K562 (cell line): ENCODE data around the gene LHPP.
A peak's percentile ranks its signal among the peaks of the same experiment; 100 is the strongest.

Source experiments
- CBX1 ChIP-seq: sonication (generic); IDR thresholded peaks from 2 replicates; pipeline ENCODE4 v1.6.1; 2016; ENCODE audit warnings: antibody characterized with exemption, low read depth, mild to moderate bottlenecking
- DPF2 ChIP-seq: fragments of 450-650 bp; IDR thresholded peaks from 2 replicates; pipeline ENCODE4 v1.6.1; 2016
- FOXJ3 ChIP-seq: sonication (generic); formaldehyde crosslinking; IDR thresholded peaks from 2 replicates; pipeline ENCODE4 v1.4.0; 2020; ENCODE audit warnings: mild to moderate bottlenecking, missing genetic modification reagents
- HDAC1 ChIP-seq, 2 experiments: fragments of 450-650 bp; IDR thresholded peaks; 2 replicates each; pipeline ENCODE4 v1.6.1; 2016 to 2017; ENCODE audit warnings: inconsistent platforms in 1 of 2, mild to moderate bottlenecking in 1 of 2, moderate library complexity in 1 of 2
- HMG20A ChIP-seq: fragments of 450-650 bp; formaldehyde crosslinking; conservative IDR thresholded peaks from 2 replicates; pipeline ENCODE4 v1.4.0; 2020; ENCODE audit warnings: mild to moderate bottlenecking, mixed read lengths
- NFYB ChIP-seq: IDR thresholded peaks from 2 replicates; pipeline ENCODE4 v1.6.1; 2011; ENCODE audit warnings: mild to moderate bottlenecking, moderate library complexity; ENCODE audit not compliant: insufficient read length; ENCODE audit errors: extremely low read depth
- POLR2A ChIP-seq: fragments of 450-650 bp; conservative IDR thresholded peaks from 2 replicates; pipeline ENCODE4 v1.6.1; 2016
- POLR2AphosphoS5 ChIP-seq: IDR thresholded peaks from 2 replicates; pipeline ENCODE4 v1.6.1; 2011; ENCODE audit warnings: mild to moderate bottlenecking, low read depth, low read length, moderate library complexity; ENCODE audit not compliant: control insufficient read depth, insufficient read depth
- RCOR1 ChIP-seq, 2 experiments: IDR thresholded peaks; 2 replicates each; pipeline ENCODE4 v1.6.1; 2012; ENCODE audit warnings: low read depth in 2 of 2, low read length in 2 of 2, borderline replicate concordance in 1 of 2, improper control_type of control experiment in 1 of 2
- SMC3 ChIP-seq: conservative IDR thresholded peaks from 2 replicates; pipeline ENCODE4 v1.6.1; 2011; ENCODE audit warnings: low read depth, low read length, improper control_type of control experiment; ENCODE audit not compliant: insufficient read depth
- TF ChIP-seq, protein P1 (sequence below), 3 experiments: IDR thresholded peaks in 2 of 3; conservative IDR thresholded peaks in 1 of 3; 2 replicates each; pipeline ENCODE4 v1.5.1; 2011 to 2012; ENCODE audit warnings: low read length in 3 of 3, mild to moderate bottlenecking in 3 of 3, control low read depth in 2 of 3, improper control_type of control experiment in 1 of 3, inconsistent platforms in 1 of 3, low read depth in 1 of 3, mixed read lengths in 1 of 3, moderate library complexity in 1 of 3; ENCODE audit not compliant: insufficient read depth in 2 of 3
- TF ChIP-seq, protein P2 (sequence below): fragments of 450-650 bp; IDR thresholded peaks from 2 replicates; pipeline ENCODE4 v1.6.1; 2018; ENCODE audit not compliant: partially characterized antibody
- TF ChIP-seq, protein P3 (sequence below), 2 experiments: fragments of 450-650 bp; formaldehyde crosslinking in 1 of 2; IDR thresholded peaks; 2 replicates each; pipeline versions ENCODE4 v1.4.0 to v1.6.1; 2014 to 2020; ENCODE audit warnings: mild to moderate bottlenecking in 2 of 2, borderline replicate concordance in 1 of 2, low read depth in 1 of 2

DNA sequence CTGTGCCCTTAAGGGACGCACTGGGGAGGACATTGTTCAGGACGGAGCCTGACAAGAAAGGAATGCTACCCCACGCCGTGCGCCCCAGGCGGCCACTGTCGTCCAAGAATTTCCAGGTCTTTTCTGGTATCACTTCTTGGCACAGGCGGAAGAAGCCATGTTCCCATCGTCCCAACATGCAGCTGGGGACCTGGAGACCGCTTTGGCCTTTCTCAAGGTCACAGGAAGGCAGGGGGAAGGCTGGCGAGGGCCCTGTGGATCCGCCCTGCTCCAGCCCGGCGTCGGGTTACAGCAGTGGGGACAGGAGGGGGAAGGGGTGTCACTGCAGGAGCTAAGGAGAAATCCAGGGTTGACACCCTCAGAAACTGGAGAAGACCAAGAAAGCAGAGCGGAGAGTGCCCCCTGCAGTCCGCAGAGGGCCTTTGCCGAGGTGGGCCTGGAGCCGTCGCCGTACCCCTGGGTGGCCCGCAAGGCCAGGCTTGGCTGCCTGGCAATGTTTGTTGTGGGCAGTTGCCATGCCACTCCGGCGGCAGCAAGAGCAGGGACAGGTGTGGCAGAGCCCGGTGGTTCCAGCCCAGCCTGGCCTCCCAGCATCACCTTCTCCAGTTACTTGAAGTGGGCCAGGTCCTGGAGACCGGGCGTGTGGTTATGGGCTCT is 104.1 kb downstream of the LHPP start:
- TF ChIP-seq, protein P1, sequence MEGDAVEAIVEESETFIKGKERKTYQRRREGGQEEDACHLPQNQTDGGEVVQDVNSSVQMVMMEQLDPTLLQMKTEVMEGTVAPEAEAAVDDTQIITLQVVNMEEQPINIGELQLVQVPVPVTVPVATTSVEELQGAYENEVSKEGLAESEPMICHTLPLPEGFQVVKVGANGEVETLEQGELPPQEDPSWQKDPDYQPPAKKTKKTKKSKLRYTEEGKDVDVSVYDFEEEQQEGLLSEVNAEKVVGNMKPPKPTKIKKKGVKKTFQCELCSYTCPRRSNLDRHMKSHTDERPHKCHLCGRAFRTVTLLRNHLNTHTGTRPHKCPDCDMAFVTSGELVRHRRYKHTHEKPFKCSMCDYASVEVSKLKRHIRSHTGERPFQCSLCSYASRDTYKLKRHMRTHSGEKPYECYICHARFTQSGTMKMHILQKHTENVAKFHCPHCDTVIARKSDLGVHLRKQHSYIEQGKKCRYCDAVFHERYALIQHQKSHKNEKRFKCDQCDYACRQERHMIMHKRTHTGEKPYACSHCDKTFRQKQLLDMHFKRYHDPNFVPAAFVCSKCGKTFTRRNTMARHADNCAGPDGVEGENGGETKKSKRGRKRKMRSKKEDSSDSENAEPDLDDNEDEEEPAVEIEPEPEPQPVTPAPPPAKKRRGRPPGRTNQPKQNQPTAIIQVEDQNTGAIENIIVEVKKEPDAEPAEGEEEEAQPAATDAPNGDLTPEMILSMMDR (IDR thresholded peaks at IDR 0.05 in 2 of 3, conservative IDR thresholded peaks at IDR 0.05 in 1 of 3; ENCODE audit: insufficient read depth in 2 of 3, low read depth in 1 of 3, low read length in 3 of 3): peak; percentile 66 to 71 (median 68)
- TF ChIP-seq NFYB: no peak
- no peak for TF ChIP-seq HMG20A (CRISPR knock-in tag)
- no peak for TF ChIP-seq FOXJ3 (CRISPR knock-in tag)
- TF ChIP-seq HDAC1 (IDR thresholded peaks at IDR 0.05): no peak
- peak; percentile 52; the same call in 1 of the 2 replicates for TF ChIP-seq SMC3
- no peak for TF ChIP-seq RCOR1 (IDR thresholded peaks at IDR 0.05; ENCODE audit: borderline replicate concordance in 1 of 2, low read depth in 2 of 2, low read length in 2 of 2)
- TF ChIP-seq, protein P2, sequence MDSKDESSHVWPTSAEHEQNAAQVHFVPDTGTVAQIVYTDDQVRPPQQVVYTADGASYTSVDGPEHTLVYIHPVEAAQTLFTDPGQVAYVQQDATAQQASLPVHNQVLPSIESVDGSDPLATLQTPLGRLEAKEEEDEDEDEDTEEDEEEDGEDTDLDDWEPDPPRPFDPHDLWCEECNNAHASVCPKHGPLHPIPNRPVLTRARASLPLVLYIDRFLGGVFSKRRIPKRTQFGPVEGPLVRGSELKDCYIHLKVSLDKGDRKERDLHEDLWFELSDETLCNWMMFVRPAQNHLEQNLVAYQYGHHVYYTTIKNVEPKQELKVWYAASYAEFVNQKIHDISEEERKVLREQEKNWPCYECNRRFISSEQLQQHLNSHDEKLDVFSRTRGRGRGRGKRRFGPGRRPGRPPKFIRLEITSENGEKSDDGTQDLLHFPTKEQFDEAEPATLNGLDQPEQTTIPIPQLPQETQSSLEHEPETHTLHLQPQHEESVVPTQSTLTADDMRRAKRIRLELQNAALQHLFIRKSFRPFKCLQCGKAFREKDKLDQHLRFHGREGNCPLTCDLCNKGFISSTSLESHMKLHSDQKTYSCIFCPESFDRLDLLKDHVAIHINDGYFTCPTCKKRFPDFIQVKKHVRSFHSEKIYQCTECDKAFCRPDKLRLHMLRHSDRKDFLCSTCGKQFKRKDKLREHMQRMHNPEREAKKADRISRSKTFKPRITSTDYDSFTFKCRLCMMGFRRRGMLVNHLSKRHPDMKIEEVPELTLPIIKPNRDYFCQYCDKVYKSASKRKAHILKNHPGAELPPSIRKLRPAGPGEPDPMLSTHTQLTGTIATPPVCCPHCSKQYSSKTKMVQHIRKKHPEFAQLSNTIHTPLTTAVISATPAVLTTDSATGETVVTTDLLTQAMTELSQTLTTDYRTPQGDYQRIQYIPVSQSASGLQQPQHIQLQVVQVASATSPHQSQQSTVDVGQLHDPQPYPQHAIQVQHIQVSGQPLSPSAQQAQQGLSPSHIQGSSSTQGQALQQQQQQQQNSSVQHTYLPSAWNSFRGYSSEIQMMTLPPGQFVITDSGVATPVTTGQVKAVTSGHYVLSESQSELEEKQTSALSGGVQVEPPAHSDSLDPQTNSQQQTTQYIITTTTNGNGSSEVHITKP: no peak
- TF ChIP-seq, protein P3, sequence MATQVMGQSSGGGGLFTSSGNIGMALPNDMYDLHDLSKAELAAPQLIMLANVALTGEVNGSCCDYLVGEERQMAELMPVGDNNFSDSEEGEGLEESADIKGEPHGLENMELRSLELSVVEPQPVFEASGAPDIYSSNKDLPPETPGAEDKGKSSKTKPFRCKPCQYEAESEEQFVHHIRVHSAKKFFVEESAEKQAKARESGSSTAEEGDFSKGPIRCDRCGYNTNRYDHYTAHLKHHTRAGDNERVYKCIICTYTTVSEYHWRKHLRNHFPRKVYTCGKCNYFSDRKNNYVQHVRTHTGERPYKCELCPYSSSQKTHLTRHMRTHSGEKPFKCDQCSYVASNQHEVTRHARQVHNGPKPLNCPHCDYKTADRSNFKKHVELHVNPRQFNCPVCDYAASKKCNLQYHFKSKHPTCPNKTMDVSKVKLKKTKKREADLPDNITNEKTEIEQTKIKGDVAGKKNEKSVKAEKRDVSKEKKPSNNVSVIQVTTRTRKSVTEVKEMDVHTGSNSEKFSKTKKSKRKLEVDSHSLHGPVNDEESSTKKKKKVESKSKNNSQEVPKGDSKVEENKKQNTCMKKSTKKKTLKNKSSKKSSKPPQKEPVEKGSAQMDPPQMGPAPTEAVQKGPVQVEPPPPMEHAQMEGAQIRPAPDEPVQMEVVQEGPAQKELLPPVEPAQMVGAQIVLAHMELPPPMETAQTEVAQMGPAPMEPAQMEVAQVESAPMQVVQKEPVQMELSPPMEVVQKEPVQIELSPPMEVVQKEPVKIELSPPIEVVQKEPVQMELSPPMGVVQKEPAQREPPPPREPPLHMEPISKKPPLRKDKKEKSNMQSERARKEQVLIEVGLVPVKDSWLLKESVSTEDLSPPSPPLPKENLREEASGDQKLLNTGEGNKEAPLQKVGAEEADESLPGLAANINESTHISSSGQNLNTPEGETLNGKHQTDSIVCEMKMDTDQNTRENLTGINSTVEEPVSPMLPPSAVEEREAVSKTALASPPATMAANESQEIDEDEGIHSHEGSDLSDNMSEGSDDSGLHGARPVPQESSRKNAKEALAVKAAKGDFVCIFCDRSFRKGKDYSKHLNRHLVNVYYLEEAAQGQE (IDR thresholded peaks at IDR 0.05; ENCODE audit: borderline replicate concordance): peak; percentile 64; the same call in 1 of the 2 replicates
- TF ChIP-seq, protein P3 (CRISPR knock-in tag; IDR thresholded peaks at IDR 0.05; ENCODE audit: low read depth): no peak
- TF ChIP-seq POLR2AphosphoS5: no peak
- no peak for TF ChIP-seq POLR2A
- TF ChIP-seq DPF2: no peak
- no peak for TF ChIP-seq CBX1
